Measurements from ENCODE around the gene FAM180A.

The FAM180A gene

DNA sequence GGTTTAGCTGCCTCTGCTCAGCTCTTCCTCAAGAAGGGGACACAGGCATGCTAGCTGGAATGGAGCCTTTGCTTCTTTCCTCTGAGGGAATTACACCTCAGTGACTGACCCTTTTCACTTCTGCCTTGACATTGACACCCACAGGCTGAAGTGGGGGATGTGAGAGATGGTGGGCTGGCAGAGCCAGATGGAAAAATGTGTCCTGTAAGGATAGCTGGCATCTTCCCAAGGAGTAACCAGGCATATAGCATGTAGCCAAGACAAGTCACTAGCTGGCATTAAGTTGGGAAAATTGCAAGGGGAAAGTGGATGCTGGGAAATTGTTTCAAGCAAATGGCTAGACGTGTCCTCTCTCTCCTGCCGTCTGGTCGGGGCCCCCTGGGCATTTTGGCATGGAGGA, 66.4 kb downstream of the FAM180A start:
- DNase-seq (ENCODE audit: low read depth), result no peak

- no peak for DNase-seq (ENCODE audit: low read depth)
Observed at GRCh38 chr7:135681762-135682161, 66.9 kb downstream of the FAM180A start.

Data from stromal cell of bone marrow (primary cell).